Osteoblast (primary cell): ENCODE data around the gene PLCG1. TPM values are rescaled to one million over a fixed set of nuclear protein-coding genes. Genes with fewer than 3 reads are reported as not detected.

Source experiments
- DNase-seq: peaks from one replicate; pipeline ENCODE4 v3.0.0; 2011; ENCODE audit warnings: low spot score, mixed read lengths; ENCODE audit not compliant: insufficient read length; ENCODE audit errors: missing footprints
- H2AFZ ChIP-seq: 2 replicates; pipeline ENCODE4 v1.6.0; 2011; ENCODE audit warnings: mild to moderate bottlenecking, low read length
- H3K27ac ChIP-seq: 2 replicates; pipeline ENCODE4 v1.5.1; 2011; ENCODE audit warnings: mild to moderate bottlenecking, low read depth, low read length, moderate library complexity
- H3K27me3 ChIP-seq: 2 replicates; pipeline ENCODE4 v1.6.0; 2012; ENCODE audit warnings: mild to moderate bottlenecking, control low read depth, inconsistent platforms, low read length, moderate library complexity; ENCODE audit not compliant: insufficient read depth
- H3K36me3 ChIP-seq: 2 replicates; pipeline ENCODE4 v1.5.1; 2011; ENCODE audit warnings: mild to moderate bottlenecking, low read length, control low read depth, moderate library complexity; ENCODE audit not compliant: insufficient read depth
- H3K4me1 ChIP-seq: 2 replicates; pipeline ENCODE4 v1.5.1; 2011; ENCODE audit warnings: mild to moderate bottlenecking, low read length, control low read depth, moderate library complexity; ENCODE audit not compliant: insufficient read depth
- H3K4me2 ChIP-seq: 2 replicates; pipeline ENCODE4 v1.6.0; 2011; ENCODE audit warnings: mild to moderate bottlenecking, low read length; ENCODE audit not compliant: insufficient read depth
- H3K4me3 ChIP-seq: fragments of 200-600 bp; sonication (generic); 3 replicates; pipeline ENCODE4 v1.5.1; 2012; ENCODE audit warnings: mild to moderate bottlenecking, low read length, inconsistent platforms; ENCODE audit not compliant: insufficient read depth
- H3K79me2 ChIP-seq: 2 replicates; pipeline ENCODE4 v1.6.0; 2012; ENCODE audit warnings: mild to moderate bottlenecking, low read length, control low read depth, inconsistent platforms; ENCODE audit not compliant: insufficient read depth
- H3K9me3 ChIP-seq: 2 replicates; pipeline ENCODE4 v1.5.1; 2011; ENCODE audit warnings: low read depth, low read length, control low read depth
- H4K20me1 ChIP-seq: 2 replicates; pipeline ENCODE4 v1.6.0; 2012; ENCODE audit warnings: mild to moderate bottlenecking, low read length, control low read depth; ENCODE audit not compliant: insufficient read depth
- total RNA-seq: library from RNA; depleted of rRNA; stranded (reverse); fragments of >200 nt; gene quantifications from 2 replicates; pipeline ENCODE4 v1.2.3, GENCODE V29; 2012
- TF ChIP-seq, protein P1 (sequence below): IDR thresholded peaks from 2 replicates; pipeline ENCODE4 v1.5.1; 2011; ENCODE audit warnings: mild to moderate bottlenecking, low read depth, low read length, moderate library complexity; ENCODE audit errors: extremely low read depth

The PLCG1 gene
- total RNA-seq, 1 donor, result 72.4 TPM

DNA sequence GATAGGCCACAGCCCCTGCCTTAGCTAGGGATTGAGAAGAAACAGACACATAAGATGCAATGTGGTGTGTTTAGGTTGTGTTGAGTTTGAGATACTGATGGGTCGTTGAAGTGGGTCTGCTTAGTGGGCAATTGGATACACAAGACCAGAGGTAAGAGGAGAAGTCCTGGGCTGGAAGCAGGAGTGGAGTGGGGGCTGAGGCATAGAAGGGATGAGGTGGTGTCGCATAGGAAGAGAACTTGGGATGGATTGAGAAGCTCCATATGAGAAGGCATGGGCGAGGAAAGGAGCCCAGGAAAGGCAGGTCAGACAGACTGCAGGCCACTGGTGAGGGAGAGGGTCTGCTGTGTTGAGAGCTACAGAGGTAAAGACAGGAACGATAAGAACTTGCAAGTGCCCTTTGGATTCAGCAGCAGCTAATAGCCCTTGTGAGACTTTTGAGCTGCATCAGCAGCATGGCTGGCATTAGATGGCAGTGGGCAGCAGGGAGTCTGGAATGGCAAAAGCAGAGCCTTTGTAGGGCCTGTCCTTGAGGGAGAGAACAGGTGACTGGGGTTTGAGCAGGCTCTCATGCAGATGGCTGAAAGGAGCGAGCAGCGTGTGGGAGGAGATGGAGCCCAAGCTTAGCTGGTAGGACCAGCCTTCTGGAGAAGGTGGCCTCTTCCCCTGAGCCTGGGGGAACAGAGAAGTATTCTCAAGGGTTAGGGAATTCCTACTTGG, 33.2 kb downstream of the PLCG1 start:
- H3K9me3 ChIP-seq, result no peaks in the 10 kb centered on the region
- DNase-seq, result peak; percentile 39
- H3K27me3 ChIP-seq, result no peaks in the 10 kb centered on the region
- peaks cover 4% of the 10 kb centered on the region for H3K79me2 ChIP-seq
- H2AFZ ChIP-seq, result no peak overlapping the region
- peaks cover 78% of the 10 kb centered on the region for H3K36me3 ChIP-seq
- no peak overlapping the region for H3K4me3 ChIP-seq
- no peak overlapping the region for H3K4me2 ChIP-seq
- no peak overlapping the region for H3K27ac ChIP-seq
- peaks cover 9% of the 10 kb centered on the region for H4K20me1 ChIP-seq
- TF ChIP-seq, protein P1, sequence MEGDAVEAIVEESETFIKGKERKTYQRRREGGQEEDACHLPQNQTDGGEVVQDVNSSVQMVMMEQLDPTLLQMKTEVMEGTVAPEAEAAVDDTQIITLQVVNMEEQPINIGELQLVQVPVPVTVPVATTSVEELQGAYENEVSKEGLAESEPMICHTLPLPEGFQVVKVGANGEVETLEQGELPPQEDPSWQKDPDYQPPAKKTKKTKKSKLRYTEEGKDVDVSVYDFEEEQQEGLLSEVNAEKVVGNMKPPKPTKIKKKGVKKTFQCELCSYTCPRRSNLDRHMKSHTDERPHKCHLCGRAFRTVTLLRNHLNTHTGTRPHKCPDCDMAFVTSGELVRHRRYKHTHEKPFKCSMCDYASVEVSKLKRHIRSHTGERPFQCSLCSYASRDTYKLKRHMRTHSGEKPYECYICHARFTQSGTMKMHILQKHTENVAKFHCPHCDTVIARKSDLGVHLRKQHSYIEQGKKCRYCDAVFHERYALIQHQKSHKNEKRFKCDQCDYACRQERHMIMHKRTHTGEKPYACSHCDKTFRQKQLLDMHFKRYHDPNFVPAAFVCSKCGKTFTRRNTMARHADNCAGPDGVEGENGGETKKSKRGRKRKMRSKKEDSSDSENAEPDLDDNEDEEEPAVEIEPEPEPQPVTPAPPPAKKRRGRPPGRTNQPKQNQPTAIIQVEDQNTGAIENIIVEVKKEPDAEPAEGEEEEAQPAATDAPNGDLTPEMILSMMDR, result no peak
- no peaks in the 10 kb centered on the region for H3K4me1 ChIP-seq

DNA sequence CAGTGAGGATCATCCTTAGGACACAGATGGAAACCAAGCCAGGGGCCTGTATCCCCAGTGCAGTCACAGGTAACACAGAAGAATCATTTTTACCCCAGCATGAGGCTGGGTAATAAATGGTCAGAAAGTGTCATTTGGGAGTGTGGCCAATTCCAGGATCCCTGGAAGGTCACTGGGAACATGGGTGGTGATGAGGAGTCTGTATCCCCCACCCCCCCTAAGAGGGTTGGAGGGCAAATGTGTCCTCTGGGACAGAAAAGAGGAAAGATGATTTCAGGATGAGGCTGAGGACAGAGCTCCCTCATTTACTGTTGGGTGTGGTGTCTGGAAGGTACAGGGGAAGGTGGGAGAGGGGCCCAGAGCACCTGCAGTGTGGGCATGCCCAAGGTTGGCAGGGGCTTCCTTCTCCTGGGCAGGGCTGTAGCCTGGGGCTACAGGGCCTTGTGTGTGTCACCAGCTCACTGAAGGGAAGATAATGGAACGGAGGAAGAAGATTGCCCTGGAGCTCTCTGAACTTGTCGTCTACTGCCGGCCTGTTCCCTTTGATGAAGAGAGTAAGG, 34.5 kb downstream of the PLCG1 start:
- peaks cover 4% of the 10 kb centered on the region for H3K79me2 ChIP-seq
- no peak overlapping the region for H2AFZ ChIP-seq
- TF ChIP-seq, protein P1, result no peak
- H3K4me2 ChIP-seq, result no peak overlapping the region
- H3K4me1 ChIP-seq, result peaks cover 3% of the 10 kb centered on the region
- no peaks in the 10 kb centered on the region for H3K27me3 ChIP-seq
- H3K9me3 ChIP-seq, result no peaks in the 10 kb centered on the region
- DNase-seq, result no peak
- peaks cover 73% of the 10 kb centered on the region for H3K36me3 ChIP-seq
- no peak overlapping the region for H3K4me3 ChIP-seq
- H3K27ac ChIP-seq, result no peak overlapping the region
- peaks cover 9% of the 10 kb centered on the region for H4K20me1 ChIP-seq

DNA sequence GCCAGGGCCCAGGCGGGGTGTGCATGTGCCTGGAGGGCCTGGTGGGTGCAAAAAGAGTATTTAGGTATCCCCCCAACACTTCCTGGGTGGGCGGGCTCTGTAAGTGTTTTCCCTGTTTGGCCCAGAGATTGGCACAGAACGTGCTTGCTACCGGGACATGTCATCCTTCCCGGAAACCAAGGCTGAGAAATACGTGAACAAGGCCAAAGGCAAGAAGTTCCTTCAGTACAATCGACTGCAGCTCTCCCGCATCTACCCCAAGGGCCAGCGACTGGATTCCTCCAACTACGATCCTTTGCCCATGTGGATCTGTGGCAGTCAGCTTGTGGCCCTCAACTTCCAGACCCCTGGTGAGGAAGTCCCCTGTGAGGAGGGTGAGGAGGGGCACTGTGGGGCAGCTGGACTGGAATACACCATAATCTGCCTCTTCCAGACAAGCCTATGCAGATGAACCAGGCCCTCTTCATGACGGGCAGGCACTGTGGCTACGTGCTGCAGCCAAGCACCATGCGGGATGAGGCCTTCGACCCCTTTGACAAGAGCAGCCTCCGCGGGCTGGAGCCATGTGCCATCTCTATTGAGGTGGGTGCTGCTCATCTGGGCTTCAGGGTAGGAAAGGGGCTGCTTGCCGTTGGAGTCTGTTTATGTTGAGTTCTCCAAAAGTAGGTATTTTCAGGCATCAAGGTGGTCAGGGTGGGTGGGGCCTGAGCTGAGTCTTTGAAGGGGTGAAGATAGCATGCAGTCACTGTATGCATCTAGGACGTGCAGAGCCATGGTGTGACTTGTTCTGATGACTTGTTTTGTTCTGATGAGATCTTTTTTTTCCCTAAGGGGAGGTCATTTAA, 35.2 kb downstream of the PLCG1 start:
- TF ChIP-seq, protein P1, result no peak
- Histone ChIP-seq H3K27ac (no peak overlapping the region), H3K9me3 (no peaks in the 10 kb centered on the region), H2AFZ (no peak overlapping the region), H3K4me1 (peaks cover 10% of the 10 kb centered on the region), H3K4me3 (no peak overlapping the region), H3K27me3 (no peaks in the 10 kb centered on the region), H3K4me2 (no peak overlapping the region), H3K79me2 (peaks cover 8% of the 10 kb centered on the region), H4K20me1 (peaks cover 9% of the 10 kb centered on the region), H3K36me3 (peaks cover 67% of the 10 kb centered on the region)
- DNase-seq, result peak; percentile 75
